Renal pelvis (tissue), 4 donors: ENCODE results near the gene CHRM2. TPM values are rescaled to one million over a fixed set of nuclear protein-coding genes. Genes with fewer than 3 reads are reported as not detected.

Source experiments
- DNase-seq: peaks from one replicate; pipeline ENCODE4 v3.0.0-alpha.2; 2013
- polyA plus RNA-seq, 3 donors: library from polyadenylated mRNA; unstranded; fragments of 120-200 nt; gene quantifications; one replicate each; pipeline ENCODE4 v1.2.1, GENCODE V29; 2013; ENCODE audit not compliant: insufficient read length in 3 of 3

Gene CHRM2
- polyA plus RNA-seq, 3 donors, result 2.1 to 2.9 (median 2.4) TPM

GRCh38 chr7:136891850-136892249, 23.4 kb downstream of the CHRM2 start:
- DNase-seq, result no peak

- no peak for DNase-seq
Observed at GRCh38 chr7:136894789-136895188, 26.3 kb downstream of the CHRM2 start.

GRCh38 chr7:136897676-136898075, 29.2 kb downstream of the CHRM2 start:
- DNase-seq, result no peak

GRCh38 chr7:136900005-136900404, 31.6 kb downstream of the CHRM2 start:
- DNase-seq, result no peak

- no peak for DNase-seq
Observed at GRCh38 chr7:136910771-136911170, 42.3 kb downstream of the CHRM2 start.

GRCh38 chr7:136911344-136911743, 42.9 kb downstream of the CHRM2 start:
- no peak for DNase-seq

GRCh38 chr7:136912339-136912738, 43.9 kb downstream of the CHRM2 start:
- no peak for DNase-seq

- no peak for DNase-seq
Observed at GRCh38 chr7:136914016-136914415, 45.6 kb downstream of the CHRM2 start.

- no peak for DNase-seq
Observed at GRCh38 chr7:136919820-136920219, 51.4 kb downstream of the CHRM2 start.

GRCh38 chr7:136923111-136923667, 54.7 kb downstream of the CHRM2 start:
- no peak for DNase-seq

- DNase-seq, result peak; percentile 29
Observed at GRCh38 chr7:136925044-136925443, 56.6 kb downstream of the CHRM2 start.

GRCh38 chr7:136925556-136925955, 57.1 kb downstream of the CHRM2 start:
- no peak for DNase-seq

GRCh38 chr7:136931169-136931867, 62.9 kb downstream of the CHRM2 start:
- DNase-seq, result no peak

- DNase-seq, result no peak
Observed at GRCh38 chr7:136937436-136937835, 69.0 kb downstream of the CHRM2 start.

- DNase-seq, result no peak
Observed at GRCh38 chr7:136938476-136938875, 70.0 kb downstream of the CHRM2 start.

- DNase-seq, result no peak
Observed at GRCh38 chr7:136940122-136940521, 71.7 kb downstream of the CHRM2 start.

GRCh38 chr7:136940917-136941316, 72.5 kb downstream of the CHRM2 start:
- DNase-seq, result no peak

GRCh38 chr7:136941816-136942215, 73.4 kb downstream of the CHRM2 start:
- no peak for DNase-seq

GRCh38 chr7:136942401-136942800, 73.9 kb downstream of the CHRM2 start:
- DNase-seq, result no peak

GRCh38 chr7:136942994-136943393, 74.5 kb downstream of the CHRM2 start:
- no peak for DNase-seq

GRCh38 chr7:136947347-136947746, 78.9 kb downstream of the CHRM2 start:
- DNase-seq, result no peak

GRCh38 chr7:136950331-136950730, 81.9 kb downstream of the CHRM2 start:
- no peak for DNase-seq

- DNase-seq, result no peak
Observed at GRCh38 chr7:136953386-136953785, 84.9 kb downstream of the CHRM2 start.

GRCh38 chr7:136956232-136956631, 87.8 kb downstream of the CHRM2 start:
- DNase-seq, result no peak
